KMS-11 (cell line): Measurements from ENCODE around the gene KIF2A.

Experiments
- H2AFZ ChIP-seq: fragments of 200-600 bp; sonication (generic); 2 replicates; pipeline ENCODE4 v1.6.1; 2016; ENCODE audit warnings: antibody characterized with exemption, mixed run types, low read depth
- H3K27ac ChIP-seq: fragments of 200-600 bp; sonication (generic); 2 replicates; pipeline ENCODE4 v1.6.1; 2016; ENCODE audit warnings: mild to moderate bottlenecking, mixed run types
- H3K27me3 ChIP-seq: fragments of 200-600 bp; sonication (generic); 2 replicates; pipeline ENCODE4 v1.6.1; 2017; ENCODE audit warnings: mild to moderate bottlenecking, low read depth, mixed run types, moderate library complexity; ENCODE audit not compliant: insufficient read depth
- H3K36me3 ChIP-seq: fragments of 200-600 bp; sonication (generic); 2 replicates; pipeline ENCODE4 v1.6.1; 2017; ENCODE audit warnings: mild to moderate bottlenecking, mixed run types; ENCODE audit not compliant: insufficient read depth
- H3K4me1 ChIP-seq: fragments of 200-600 bp; sonication (generic); 2 replicates; pipeline ENCODE4 v1.6.1; 2016; ENCODE audit warnings: mild to moderate bottlenecking, low read depth, mixed run types; ENCODE audit not compliant: poor library complexity, severe bottlenecking
- H3K4me2 ChIP-seq: fragments of 200-600 bp; sonication (generic); 2 replicates; pipeline ENCODE4 v1.7.0; 2016; ENCODE audit warnings: mild to moderate bottlenecking, mixed run types
- H3K4me3 ChIP-seq: fragments of 200-600 bp; sonication (generic); IDR thresholded peaks from 2 replicates; pipeline ENCODE4 v1.6.1; 2017; ENCODE audit warnings: low read depth, low read length, mixed read lengths; ENCODE audit not compliant: insufficient read depth
- H3K79me2 ChIP-seq: fragments of 200-600 bp; sonication (generic); 2 replicates; pipeline ENCODE4 v1.6.1; 2016; ENCODE audit warnings: low read depth, mixed run types; ENCODE audit not compliant: insufficient read depth
- H3K9ac ChIP-seq: fragments of 200-600 bp; sonication (generic); 2 replicates; pipeline ENCODE4 v1.6.1; 2016; ENCODE audit warnings: mild to moderate bottlenecking, mixed run types
- H4K20me1 ChIP-seq: fragments of 200-600 bp; sonication (generic); 2 replicates; pipeline ENCODE4 v1.6.1; 2016; ENCODE audit warnings: mild to moderate bottlenecking, mixed run types; ENCODE audit not compliant: insufficient read depth
- TF ChIP-seq, protein P1 (sequence below): fragments of 200-600 bp; sonication (generic); conservative IDR thresholded peaks from 2 replicates; pipeline ENCODE4 v1.6.1; 2017; ENCODE audit warnings: low read depth, mild to moderate bottlenecking, antibody characterized with exemption, low read length, moderate library complexity, mixed read lengths

The KIF2A gene

DNA sequence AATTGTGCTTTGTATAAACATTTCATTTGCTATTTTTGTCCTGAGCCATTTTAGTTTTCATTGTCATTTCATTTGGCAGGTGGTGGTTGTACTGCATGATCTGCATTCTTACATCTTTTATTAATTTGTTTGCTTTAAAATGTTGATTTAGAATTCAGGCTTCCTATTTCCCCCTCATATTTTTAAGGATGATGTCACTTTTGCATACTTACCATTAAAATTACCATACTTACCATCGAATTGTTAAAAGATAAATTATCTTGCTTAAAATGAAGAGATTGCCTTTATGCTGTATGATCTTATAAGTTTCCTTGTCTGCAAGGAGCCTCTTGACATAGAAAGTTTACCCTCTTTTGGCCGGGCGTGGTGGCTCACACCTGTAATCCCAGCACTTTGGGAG lies 66.6 kb downstream of the KIF2A start:
- Histone ChIP-seq H3K9ac (no peak overlapping the region), H3K4me3 (no peak overlapping the region), H2AFZ (no peak overlapping the region), H3K4me2 (no peak overlapping the region), H3K4me1 (peaks cover 10% of the 10 kb centered on the region), H3K36me3 (no peaks in the 10 kb centered on the region), H3K27ac (no peak overlapping the region), H3K79me2 (no peaks in the 10 kb centered on the region), H4K20me1 (no peaks in the 10 kb centered on the region), H3K27me3 (no peaks in the 10 kb centered on the region)
- TF ChIP-seq, protein P1, sequence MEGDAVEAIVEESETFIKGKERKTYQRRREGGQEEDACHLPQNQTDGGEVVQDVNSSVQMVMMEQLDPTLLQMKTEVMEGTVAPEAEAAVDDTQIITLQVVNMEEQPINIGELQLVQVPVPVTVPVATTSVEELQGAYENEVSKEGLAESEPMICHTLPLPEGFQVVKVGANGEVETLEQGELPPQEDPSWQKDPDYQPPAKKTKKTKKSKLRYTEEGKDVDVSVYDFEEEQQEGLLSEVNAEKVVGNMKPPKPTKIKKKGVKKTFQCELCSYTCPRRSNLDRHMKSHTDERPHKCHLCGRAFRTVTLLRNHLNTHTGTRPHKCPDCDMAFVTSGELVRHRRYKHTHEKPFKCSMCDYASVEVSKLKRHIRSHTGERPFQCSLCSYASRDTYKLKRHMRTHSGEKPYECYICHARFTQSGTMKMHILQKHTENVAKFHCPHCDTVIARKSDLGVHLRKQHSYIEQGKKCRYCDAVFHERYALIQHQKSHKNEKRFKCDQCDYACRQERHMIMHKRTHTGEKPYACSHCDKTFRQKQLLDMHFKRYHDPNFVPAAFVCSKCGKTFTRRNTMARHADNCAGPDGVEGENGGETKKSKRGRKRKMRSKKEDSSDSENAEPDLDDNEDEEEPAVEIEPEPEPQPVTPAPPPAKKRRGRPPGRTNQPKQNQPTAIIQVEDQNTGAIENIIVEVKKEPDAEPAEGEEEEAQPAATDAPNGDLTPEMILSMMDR, result no peak

DNA sequence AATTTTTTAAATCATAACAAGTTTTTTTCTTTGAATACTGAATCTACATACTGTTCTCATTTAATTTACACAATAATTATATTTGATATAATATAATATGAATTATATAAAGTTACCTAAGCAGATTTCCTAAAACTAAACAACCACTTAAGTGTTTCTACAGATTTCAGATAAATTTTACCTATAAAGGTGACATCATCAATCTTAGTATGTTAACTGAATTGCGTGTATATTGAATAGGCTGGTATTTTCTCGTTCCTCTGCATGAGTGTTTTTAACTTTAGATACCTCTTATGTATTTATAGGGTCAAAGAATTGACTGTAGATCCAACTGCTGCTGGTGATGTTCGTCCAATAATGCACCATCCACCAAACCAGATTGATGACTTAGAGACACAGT lies 67.4 kb downstream of the KIF2A start:
- H3K27me3 ChIP-seq, result no peaks in the 10 kb centered on the region
- H3K27ac ChIP-seq, result no peak overlapping the region
- H3K4me3 ChIP-seq, result no peak overlapping the region
- H3K79me2 ChIP-seq, result no peaks in the 10 kb centered on the region
- TF ChIP-seq, protein P1, result no peak
- peaks cover 10% of the 10 kb centered on the region for H3K4me1 ChIP-seq
- H3K4me2 ChIP-seq, result no peak overlapping the region
- no peak overlapping the region for H2AFZ ChIP-seq
- peaks cover 3% of the 10 kb centered on the region; the same call in 1 of the 2 replicates for H3K36me3 ChIP-seq
- H4K20me1 ChIP-seq, result no peaks in the 10 kb centered on the region
- no peak overlapping the region for H3K9ac ChIP-seq

DNA sequence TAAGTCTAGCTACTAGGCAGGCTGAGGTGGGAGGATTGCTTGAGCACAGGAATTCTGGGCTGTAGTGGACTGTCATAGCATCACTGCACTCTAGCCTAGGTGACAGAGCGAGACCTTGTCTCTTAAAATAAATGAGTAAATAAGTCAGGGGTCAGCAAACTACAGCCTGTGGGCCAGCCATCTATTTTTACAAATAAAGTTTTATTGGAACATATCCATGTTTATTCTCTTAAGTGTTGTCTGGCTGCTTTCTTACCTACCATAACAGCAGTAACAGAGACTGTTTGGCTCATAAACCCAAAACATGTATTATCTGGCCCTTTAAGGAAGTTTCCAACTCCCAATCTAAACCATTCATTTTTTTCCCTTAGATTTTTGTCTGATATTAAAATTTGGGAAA lies 68.1 kb downstream of the KIF2A start:
- TF ChIP-seq, protein P1, result no peak

DNA sequence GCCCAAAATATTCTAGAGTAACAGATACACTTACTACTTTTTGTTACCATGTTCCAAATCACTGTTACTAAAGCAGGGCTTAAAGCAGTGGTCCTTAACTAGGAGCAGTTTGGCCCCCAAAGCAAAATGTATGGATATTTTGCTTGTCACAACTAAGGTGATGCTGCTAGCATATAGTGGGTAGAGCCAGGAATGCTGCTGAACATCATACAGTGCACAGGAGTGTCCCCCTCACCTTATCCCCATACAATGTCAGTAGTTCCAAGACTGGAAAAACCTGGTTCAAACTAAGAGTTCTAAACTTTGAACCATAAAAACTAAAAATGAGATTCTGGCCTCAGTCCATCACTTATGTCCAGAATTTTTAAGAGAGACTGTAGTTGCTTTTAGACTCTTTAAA lies 69.6 kb downstream of the KIF2A start:
- H3K4me1 ChIP-seq, result peaks cover 10% of the 10 kb centered on the region
- no peak overlapping the region for H3K4me3 ChIP-seq
- H3K4me2 ChIP-seq, result no peak overlapping the region
- TF ChIP-seq, protein P1, result no peak
- no peaks in the 10 kb centered on the region for H3K79me2 ChIP-seq
- no peak overlapping the region for H3K27ac ChIP-seq
- H4K20me1 ChIP-seq, result no peaks in the 10 kb centered on the region
- H2AFZ ChIP-seq, result no peak overlapping the region
- H3K36me3 ChIP-seq, result peaks cover 6% of the 10 kb centered on the region; the same call in 1 of the 2 replicates
- H3K27me3 ChIP-seq, result no peaks in the 10 kb centered on the region
- H3K9ac ChIP-seq, result no peak overlapping the region

More for the DNA sequence above, 68.1 kb downstream of the KIF2A start:
- Histone ChIP-seq H3K4me3 (no peak overlapping the region), H3K9ac (no peak overlapping the region), H2AFZ (no peak overlapping the region), H3K79me2 (no peaks in the 10 kb centered on the region), H3K27ac (no peak overlapping the region), H3K27me3 (no peaks in the 10 kb centered on the region), H3K36me3 (peaks cover 6% of the 10 kb centered on the region; the same call in 1 of the 2 replicates), H4K20me1 (no peaks in the 10 kb centered on the region), H3K4me1 (peaks cover 10% of the 10 kb centered on the region), H3K4me2 (no peak overlapping the region)
